Activated naive CD8-positive, alpha-beta T cell treated with anti-CD3 and anti-CD28 coated beads for 36 hours (primary cell): Measurements from ENCODE around the gene TDRD12. TPM values are rescaled to one million over a fixed set of nuclear protein-coding genes. Genes with fewer than 3 reads are reported as not detected.

ENCODE experiments used
- DNase-seq: peaks from one replicate; pipeline ENCODE4 v3.0.0; 2021
- H3K27ac Mint-ChIP-seq: one replicate; pipeline ENCODE4 v1.8.0; 2022; ENCODE audit warnings: mild to moderate bottlenecking, moderate library complexity, mixed read lengths
- H3K27me3 Mint-ChIP-seq: one replicate; pipeline ENCODE4 v1.8.0; 2022; ENCODE audit warnings: mild to moderate bottlenecking, mixed read lengths
- H3K36me3 Mint-ChIP-seq: one replicate; pipeline ENCODE4 v1.8.0; 2021; ENCODE audit warnings: mild to moderate bottlenecking, mixed read lengths
- H3K4me1 Mint-ChIP-seq: one replicate; pipeline ENCODE4 v1.8.0; 2021; ENCODE audit warnings: mixed read lengths
- H3K4me3 Mint-ChIP-seq: one replicate; pipeline ENCODE4 v1.8.0; 2022; ENCODE audit warnings: mild to moderate bottlenecking, moderate library complexity, mixed read lengths
- H3K9me3 Mint-ChIP-seq: one replicate; pipeline ENCODE4 v1.8.0; 2022; ENCODE audit warnings: mixed read lengths
- total RNA-seq, 2 experiments: library from RNA; stranded (reverse); gene quantifications; one replicate each; pipeline ENCODE4 v1.2.3, GENCODE V29; 2021

TDRD12 gene
- total RNA-seq, 2 experiments from 2014 or later: 0.06 TPM; not detected in 1

DNA sequence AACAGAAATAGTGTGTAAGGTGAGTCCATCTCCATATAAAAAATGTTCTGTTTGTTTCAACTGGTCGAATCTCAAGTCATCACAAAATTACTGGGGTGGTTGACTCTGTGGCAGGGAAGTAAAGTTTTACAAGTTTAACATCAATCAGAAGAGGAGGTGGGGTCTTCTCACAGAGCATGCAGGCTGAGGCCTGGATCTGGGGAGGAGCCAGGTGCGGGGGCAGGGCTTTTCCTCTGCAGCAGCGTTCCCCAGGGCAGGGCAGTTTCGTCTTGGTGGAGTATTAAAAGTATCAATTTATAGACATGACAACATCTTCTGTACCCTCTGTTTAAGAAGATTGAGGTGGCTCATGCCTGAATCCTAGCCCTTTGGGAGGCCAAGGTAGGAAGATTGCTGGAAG lies 81.2 kb downstream of the TDRD12 start:
- H3K4me3 Mint-ChIP-seq: peak overlapping the region; percentile 45
- H3K27ac Mint-ChIP-seq: no peak overlapping the region
- no peaks in the 10 kb centered on the region for H3K9me3 Mint-ChIP-seq
- H3K36me3 Mint-ChIP-seq: no peaks in the 10 kb centered on the region
- no peak for DNase-seq
- no peaks in the 10 kb centered on the region for H3K27me3 Mint-ChIP-seq
- peaks cover 23% of the 10 kb centered on the region for H3K4me1 Mint-ChIP-seq

DNA sequence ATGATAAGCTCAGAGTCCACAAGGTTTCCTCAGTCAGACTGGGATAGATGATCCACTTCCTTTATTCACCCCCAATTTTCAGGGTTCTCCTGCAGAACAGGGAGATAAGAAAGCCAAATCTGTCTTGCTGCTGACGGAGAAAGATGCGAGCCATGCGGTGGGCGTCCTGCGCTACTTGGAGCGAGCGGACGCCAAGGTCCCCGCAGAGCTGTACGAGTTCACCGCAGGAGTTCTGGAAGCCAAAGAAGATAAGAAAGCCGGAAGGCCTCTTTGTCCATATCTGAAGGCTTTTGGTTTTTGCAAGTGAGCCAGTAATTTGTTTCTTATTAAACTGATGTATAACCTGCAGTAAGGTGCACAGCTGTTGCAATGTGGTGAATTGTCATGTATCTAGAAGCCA lies 83.3 kb downstream of the TDRD12 start:
- H3K9me3 Mint-ChIP-seq: no peaks in the 10 kb centered on the region
- DNase-seq: no peak
- no peaks in the 10 kb centered on the region for H3K36me3 Mint-ChIP-seq
- H3K27ac Mint-ChIP-seq: no peak overlapping the region
- no peaks in the 10 kb centered on the region for H3K27me3 Mint-ChIP-seq
- no peak overlapping the region for H3K4me3 Mint-ChIP-seq
- H3K4me1 Mint-ChIP-seq: peaks cover 14% of the 10 kb centered on the region

DNA sequence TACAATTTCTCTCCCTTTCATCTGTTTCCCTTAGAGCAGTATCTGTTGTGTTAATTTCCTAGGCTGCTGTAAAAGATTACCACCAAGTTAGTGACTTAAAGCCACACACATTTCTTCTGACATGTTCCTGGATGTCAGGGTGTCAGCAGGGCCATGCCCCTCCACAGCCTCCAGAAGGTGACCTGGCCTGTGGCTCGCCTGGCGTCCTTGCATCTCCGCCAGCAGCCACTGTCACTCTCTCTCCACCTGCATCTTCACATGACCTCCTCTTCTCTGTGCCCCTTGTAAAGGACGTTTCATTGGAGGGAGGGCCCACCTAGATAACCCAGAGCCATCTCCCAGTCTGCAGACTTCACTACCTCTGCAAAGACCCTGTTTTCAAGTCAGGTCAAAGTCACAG lies 88.7 kb downstream of the TDRD12 start:
- no peaks in the 10 kb centered on the region for H3K9me3 Mint-ChIP-seq
- H3K36me3 Mint-ChIP-seq: no peaks in the 10 kb centered on the region
- peaks cover 12% of the 10 kb centered on the region for H3K4me1 Mint-ChIP-seq
- no peak overlapping the region for H3K4me3 Mint-ChIP-seq
- no peaks in the 10 kb centered on the region for H3K27me3 Mint-ChIP-seq
- H3K27ac Mint-ChIP-seq: no peak overlapping the region
- no peak for DNase-seq

DNA sequence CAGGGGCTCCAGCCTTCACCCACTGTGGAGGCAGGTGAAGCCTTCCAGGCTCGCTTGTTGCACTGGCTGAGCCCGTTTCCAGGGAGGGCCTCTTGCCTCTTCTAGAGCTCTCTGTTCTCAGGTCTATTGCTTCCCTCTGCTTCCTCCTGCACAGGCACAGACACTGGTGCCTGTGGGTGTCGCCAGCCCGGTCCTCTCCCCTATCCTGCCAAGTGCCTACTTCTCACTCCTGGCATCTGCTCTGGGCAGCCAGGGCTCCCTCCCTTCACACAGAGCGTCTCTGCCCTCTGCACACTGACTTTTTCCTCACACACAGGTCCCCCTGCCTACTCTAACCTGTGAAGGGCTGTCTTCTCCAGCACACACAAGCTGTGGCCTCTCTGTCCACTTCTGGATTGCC lies 89.7 kb downstream of the TDRD12 start:
- H3K9me3 Mint-ChIP-seq: no peaks in the 10 kb centered on the region
- no peaks in the 10 kb centered on the region for H3K27me3 Mint-ChIP-seq
- H3K36me3 Mint-ChIP-seq: no peaks in the 10 kb centered on the region
- no peak overlapping the region for H3K4me3 Mint-ChIP-seq
- H3K27ac Mint-ChIP-seq: no peak overlapping the region
- H3K4me1 Mint-ChIP-seq: peaks cover 16% of the 10 kb centered on the region
- DNase-seq: no peak

DNA sequence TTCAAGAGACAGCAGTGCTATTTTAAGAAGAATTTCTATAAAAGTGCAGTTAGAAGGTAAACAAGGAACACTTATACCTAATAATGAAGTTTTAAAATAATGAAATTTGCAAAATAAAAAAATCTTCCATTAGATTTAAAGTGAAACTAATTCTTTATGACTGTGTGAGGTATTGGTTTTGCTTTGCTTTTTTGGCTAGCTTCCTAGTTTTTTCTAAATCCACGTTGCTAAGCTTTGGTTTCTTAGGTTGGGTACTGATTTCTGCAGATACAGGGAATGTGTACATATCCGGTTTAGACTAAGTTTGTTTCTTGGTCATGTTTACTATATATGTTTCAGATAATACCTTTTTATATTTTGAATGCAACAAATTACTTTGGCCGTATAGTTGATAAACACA lies 90.2 kb downstream of the TDRD12 start:
- no peaks in the 10 kb centered on the region for H3K36me3 Mint-ChIP-seq
- peaks cover 16% of the 10 kb centered on the region for H3K4me1 Mint-ChIP-seq
- no peak overlapping the region for H3K27ac Mint-ChIP-seq
- H3K27me3 Mint-ChIP-seq: no peaks in the 10 kb centered on the region
- H3K9me3 Mint-ChIP-seq: no peaks in the 10 kb centered on the region
- no peak overlapping the region for H3K4me3 Mint-ChIP-seq
- DNase-seq: no peak

DNA sequence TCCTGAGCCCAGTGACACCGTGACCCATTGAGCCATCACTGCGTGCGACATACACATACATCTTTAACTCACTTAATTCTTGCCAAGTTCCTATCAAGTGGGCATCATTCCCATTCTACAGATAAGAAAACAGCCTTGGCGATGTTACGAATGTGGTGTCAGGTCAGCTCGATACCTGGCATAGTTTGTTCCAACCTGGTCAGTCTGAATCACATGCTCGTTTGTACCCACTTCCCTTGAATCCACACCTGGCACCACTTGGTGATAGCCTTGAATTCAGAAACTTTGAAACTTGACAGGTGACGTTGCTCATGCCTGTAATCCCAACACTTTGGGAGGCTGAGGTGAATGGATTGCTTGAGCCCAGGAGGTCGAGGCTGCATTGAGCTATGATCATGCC lies 90.9 kb downstream of the TDRD12 start:
- no peaks in the 10 kb centered on the region for H3K36me3 Mint-ChIP-seq
- no peak for DNase-seq
- H3K4me3 Mint-ChIP-seq: no peak overlapping the region
- H3K9me3 Mint-ChIP-seq: no peaks in the 10 kb centered on the region
- H3K4me1 Mint-ChIP-seq: peaks cover 16% of the 10 kb centered on the region
- H3K27ac Mint-ChIP-seq: no peak overlapping the region
- H3K27me3 Mint-ChIP-seq: no peaks in the 10 kb centered on the region

DNA sequence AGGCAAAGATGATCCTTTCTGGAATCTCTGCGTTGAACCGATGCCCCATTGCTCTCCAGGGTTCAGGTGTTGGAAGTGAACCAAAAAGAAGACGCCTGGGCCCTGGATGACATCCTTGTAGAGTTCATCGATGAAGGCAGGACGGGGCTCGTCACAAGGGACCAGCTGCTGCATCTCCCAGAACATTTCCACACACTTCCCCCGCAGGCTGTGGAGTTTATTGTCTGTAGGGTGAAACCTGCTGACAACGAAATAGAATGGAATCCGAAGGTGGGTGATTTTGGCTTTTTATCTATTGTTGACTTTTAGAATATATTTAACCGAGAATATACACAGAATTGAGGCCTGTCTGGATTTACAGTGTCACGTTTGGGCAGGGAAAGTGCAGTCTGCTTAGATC lies 91.6 kb downstream of the TDRD12 start:
- DNase-seq: no peak
- Mint-ChIP-seq H3K4me3 (no peak overlapping the region), H3K27me3 (no peaks in the 10 kb centered on the region), H3K27ac (no peak overlapping the region), H3K36me3 (no peaks in the 10 kb centered on the region), H3K4me1 (peaks cover 16% of the 10 kb centered on the region), H3K9me3 (no peaks in the 10 kb centered on the region)

DNA sequence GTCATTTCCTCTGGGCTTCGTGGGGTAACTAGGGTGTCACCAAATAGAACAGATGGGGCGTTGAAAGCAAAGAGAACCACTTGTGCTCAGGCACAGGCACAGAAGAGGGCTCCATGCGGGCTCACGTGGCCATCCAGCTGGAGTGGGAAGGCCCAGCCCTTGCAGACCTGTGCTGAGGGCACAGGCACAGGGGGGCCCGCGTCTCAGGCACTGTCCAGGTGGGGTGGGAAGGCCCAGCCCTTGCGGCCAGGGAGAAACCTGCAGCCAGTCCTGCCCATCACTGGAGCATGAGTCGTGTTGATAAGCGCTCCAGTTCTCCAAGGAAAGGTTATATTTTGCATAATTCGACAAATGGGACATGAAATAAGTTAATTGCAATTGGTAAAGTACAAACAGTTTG lies 92.5 kb downstream of the TDRD12 start:
- no peak for DNase-seq
- Mint-ChIP-seq H3K4me3 (no peak overlapping the region), H3K4me1 (peaks cover 16% of the 10 kb centered on the region), H3K36me3 (no peaks in the 10 kb centered on the region), H3K9me3 (no peaks in the 10 kb centered on the region), H3K27me3 (no peaks in the 10 kb centered on the region), H3K27ac (no peak overlapping the region)

DNA sequence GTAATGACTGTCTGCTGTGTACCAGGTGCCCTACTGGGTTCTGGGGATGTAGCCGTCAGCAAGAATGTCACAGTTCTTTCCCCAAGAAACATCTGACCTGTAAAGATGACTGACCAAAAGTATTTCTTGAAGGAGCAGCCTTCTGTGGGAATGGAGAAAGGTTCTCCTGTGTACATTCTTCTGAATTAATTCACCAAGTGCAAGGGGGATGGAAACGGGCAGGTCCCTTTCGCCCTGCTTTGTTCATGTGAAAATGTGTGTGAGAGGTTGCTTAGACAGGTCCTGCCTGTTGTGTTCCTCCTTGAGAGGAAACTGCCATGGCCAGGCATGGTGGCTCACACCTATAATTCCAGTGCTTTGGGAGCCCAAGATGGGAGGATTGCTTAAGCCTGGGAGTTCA lies 93.0 kb downstream of the TDRD12 start:
- H3K9me3 Mint-ChIP-seq: no peaks in the 10 kb centered on the region
- H3K27ac Mint-ChIP-seq: no peak overlapping the region
- H3K36me3 Mint-ChIP-seq: no peaks in the 10 kb centered on the region
- peaks cover 16% of the 10 kb centered on the region for H3K4me1 Mint-ChIP-seq
- H3K4me3 Mint-ChIP-seq: no peak overlapping the region
- DNase-seq: no peak
- H3K27me3 Mint-ChIP-seq: no peaks in the 10 kb centered on the region

DNA sequence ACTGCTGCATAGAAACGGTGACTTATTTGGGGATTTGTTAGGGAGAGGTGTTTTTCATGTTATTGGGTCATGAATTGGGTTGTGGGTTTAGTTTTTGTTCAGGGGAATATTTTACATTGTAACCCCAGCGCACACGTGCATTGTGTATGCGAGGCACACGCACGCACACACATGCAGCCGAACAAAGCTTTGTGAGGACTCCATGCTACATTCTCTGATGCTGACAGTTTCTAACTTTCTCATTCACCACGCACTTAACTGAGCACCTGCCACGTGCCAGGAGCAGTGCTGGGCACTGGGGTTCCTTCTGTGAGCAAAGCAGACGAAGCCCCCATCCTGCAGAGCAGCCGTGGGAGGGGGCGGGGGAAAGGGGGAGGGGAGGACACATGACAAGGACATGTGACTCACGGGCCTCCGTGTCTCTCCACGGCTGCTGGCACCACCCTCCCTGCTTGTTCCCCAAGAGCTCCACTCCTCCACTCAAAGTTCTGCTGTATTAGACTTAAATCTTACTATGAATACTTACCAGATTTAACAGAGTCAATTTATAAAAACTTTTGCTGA lies 94.4 kb downstream of the TDRD12 start:
- Mint-ChIP-seq H3K4me1 (peaks cover 18% of the 10 kb centered on the region), H3K27me3 (no peaks in the 10 kb centered on the region), H3K36me3 (no peaks in the 10 kb centered on the region), H3K4me3 (no peak overlapping the region), H3K27ac (no peak overlapping the region), H3K9me3 (no peaks in the 10 kb centered on the region)
- DNase-seq: no peak

DNA sequence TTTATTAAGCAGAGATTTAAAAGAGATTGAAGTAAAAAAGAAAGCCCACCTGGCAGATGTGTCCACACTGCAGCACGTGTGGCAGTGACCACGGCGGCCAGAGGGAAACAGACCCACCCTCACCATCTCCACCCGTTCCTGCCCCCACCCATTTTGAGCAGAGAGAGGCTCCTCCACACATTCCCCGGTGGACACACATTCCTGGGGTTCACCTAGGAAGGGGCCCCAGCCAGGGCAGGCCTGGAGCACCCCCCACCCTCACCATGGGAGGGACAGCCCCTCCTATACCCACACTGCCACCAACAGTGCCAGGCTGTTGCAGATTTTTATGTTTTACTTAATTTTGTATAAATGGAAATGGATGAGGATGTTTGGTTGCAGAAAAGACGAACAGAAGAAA lies 95.1 kb downstream of the TDRD12 start:
- no peaks in the 10 kb centered on the region for H3K9me3 Mint-ChIP-seq
- H3K27me3 Mint-ChIP-seq: peaks cover 1% of the 10 kb centered on the region
- no peak for DNase-seq
- H3K36me3 Mint-ChIP-seq: no peaks in the 10 kb centered on the region
- peaks cover 15% of the 10 kb centered on the region for H3K4me1 Mint-ChIP-seq
- no peak overlapping the region for H3K4me3 Mint-ChIP-seq
- no peak overlapping the region for H3K27ac Mint-ChIP-seq

DNA sequence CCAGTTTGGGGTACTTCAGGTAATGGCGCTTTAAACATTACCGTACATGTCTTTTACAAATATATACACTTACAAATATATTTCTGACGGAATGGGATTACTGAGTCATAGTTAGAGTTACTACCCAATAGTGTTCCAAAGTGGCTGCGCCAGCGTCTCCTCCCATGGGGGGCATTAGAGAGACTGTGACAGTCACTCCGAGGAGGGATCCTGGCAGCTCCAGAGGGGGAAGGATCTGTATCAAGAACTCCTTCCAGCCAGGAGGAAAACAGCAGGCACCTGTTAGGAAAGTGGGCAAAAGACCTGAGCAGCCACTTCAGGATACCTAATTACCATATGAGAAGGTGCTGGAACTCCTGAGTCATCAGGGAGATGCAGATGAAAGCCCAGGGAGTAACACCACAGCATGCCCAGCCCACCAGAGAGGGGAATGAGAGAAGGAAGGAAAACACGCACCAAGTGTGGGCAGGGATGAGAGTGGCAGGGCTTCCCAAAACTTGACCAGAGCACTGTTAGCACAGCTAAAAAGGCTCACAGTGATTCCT lies 97.1 kb downstream of the TDRD12 start:
- Mint-ChIP-seq H3K4me1 (peaks cover 19% of the 10 kb centered on the region), H3K9me3 (no peaks in the 10 kb centered on the region), H3K4me3 (no peak overlapping the region), H3K27ac (no peak overlapping the region), H3K27me3 (peaks cover 5% of the 10 kb centered on the region), H3K36me3 (no peaks in the 10 kb centered on the region)
- no peak for DNase-seq

DNA sequence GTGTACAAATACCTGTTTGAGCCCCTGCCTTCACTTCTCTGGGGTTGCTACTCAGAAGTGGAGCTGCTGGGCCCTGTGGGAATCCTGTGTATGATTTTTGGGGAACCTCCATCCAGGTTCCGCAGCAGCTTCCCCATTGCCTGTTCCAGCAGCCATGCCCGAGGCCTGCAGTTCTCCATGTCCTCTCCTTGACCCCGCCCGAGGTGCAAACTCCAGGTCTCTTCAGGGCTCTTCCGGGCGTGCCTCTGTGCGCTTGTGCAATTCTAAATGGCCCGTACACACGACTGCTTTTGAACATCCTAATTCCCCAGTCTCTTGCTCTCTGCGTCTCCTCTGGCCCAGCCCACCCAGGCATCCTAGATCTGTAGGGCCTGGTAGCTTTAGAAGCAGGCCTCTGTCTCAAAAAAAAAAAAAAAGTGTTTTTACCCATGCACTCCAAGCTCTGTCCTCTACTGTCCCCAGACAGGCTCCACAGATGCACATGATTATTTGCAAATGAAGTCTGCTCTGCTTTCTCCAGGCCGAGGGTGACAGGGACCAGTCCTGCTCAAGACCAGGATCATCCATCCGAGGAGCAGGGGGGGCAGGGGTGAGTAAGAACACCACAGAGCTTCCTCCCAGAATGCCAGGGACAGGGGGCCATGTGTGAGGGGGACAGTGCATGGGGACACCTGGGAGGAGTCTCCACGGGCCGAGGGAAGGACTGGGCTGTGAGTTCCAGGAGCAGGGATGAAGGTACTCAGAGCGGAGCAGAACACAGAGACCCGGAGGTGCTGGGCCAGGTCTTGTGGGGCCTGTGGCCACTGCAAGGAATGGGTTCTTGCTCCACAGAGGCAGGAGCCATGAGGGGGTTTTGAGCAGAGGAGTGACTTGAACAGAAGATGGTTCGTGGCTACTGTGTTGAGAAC lies 98.3 kb downstream of the TDRD12 start:
- no peak for DNase-seq
- Mint-ChIP-seq H3K4me3 (no peak overlapping the region), H3K36me3 (no peaks in the 10 kb centered on the region), H3K4me1 (peaks cover 19% of the 10 kb centered on the region), H3K27ac (no peak overlapping the region), H3K9me3 (no peaks in the 10 kb centered on the region), H3K27me3 (peaks cover 5% of the 10 kb centered on the region)

DNA sequence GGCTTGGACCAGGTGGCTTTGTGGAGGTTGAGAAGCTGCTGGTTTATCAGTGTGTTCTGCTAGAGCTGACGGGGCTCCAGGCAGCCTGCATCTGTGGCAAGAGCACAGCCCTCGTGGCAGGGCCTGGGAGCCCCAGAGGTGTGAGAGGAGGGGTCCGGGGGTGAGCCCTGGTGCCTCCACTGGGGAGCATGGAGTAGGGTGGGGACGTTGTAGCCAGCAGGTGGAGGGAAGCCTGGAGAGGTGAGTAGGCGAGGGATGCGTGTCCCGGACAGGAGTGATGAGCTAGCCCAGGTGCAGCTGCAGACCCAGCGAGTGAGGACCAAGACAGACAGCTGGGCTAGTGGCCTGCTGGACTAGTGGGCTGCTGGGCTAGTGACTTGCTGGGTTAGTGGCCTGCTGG lies 99.0 kb downstream of the TDRD12 start:
- no peak overlapping the region for H3K4me3 Mint-ChIP-seq
- H3K4me1 Mint-ChIP-seq: peaks cover 19% of the 10 kb centered on the region
- no peak overlapping the region for H3K27ac Mint-ChIP-seq
- no peak for DNase-seq
- H3K27me3 Mint-ChIP-seq: peaks cover 5% of the 10 kb centered on the region
- no peaks in the 10 kb centered on the region for H3K9me3 Mint-ChIP-seq
- no peaks in the 10 kb centered on the region for H3K36me3 Mint-ChIP-seq

DNA sequence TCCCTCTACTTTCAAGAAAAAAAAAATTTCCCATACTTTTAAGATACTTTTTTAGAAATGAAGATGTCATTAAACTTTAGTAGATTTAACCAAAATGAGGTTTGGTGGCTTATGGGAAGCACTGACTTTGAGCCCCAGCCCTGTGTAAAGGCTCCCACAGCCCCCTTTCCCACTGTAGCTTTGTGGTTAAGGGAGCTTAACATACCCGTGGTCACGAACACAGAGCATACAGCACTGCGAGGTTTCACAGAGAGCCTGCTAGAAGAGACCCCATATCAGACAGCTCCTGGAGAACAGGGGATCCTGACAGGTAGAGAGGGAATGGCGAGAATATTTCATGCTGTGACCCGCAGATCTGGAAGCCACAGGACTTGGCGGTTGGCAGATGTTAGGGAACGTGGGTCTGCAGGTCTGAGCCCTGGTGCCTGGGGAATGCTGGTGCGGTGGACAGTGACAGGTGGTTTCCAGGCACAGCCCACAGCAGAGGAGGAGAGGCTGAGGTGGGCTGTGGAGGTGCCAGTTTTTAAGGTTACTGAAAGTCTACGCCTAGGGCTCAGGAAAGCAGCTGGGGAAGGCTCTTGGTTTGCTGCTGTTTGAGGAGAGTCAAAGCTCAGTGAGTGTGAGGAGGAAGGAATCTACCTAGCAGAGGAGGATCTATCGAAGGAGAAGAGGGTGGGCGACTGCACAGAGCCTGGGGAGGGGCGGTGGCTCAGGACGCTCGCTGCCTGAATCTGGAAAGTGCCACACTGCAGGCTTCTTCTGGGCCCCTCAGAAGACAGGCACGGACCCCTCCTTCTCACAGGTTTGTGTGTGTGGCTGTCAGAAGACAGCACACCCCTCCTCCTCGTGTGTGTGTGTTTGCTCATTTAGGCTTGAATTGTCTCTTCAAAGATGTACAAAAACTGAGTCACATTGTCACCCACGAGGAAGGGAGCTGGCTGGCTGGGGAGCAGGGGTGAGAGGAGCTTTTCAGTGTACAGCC lies 100.1 kb downstream of the TDRD12 start:
- DNase-seq: no peak
- Mint-ChIP-seq H3K4me3 (peak overlapping the region; percentile 46), H3K27me3 (peaks cover 7% of the 10 kb centered on the region), H3K27ac (no peak overlapping the region), H3K9me3 (no peaks in the 10 kb centered on the region), H3K36me3 (no peaks in the 10 kb centered on the region), H3K4me1 (peaks cover 14% of the 10 kb centered on the region)
